GM12874 (cell line): ENCODE results near the gene CEP128.

Experiments
- CTCF ChIP-seq: IDR thresholded peaks from 2 replicates; pipeline ENCODE4 v1.5.1; 2011; ENCODE audit warnings: low read depth, mild to moderate bottlenecking, control low read depth, low read length, moderate library complexity; ENCODE audit not compliant: insufficient read depth

CEP128 gene

DNA sequence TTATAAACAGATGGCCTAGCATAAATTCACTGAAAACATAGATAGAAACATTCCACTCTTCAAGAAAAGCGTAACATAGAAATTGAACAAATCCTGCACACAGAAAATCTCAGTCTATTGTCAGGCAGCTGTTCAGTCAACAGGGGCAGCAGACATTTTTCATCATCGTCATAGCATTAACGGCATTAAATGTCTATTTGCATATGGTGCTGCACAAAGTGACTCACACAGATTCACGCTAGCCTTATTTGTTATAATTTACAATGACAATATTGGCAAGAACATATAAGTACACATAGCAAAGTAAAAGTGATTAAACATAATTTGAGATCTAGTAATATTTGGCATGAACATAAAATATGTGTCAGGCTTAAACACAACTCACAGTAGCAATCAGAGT, 95.7 kb downstream of the CEP128 start:
- no peak for TF ChIP-seq CTCF

DNA sequence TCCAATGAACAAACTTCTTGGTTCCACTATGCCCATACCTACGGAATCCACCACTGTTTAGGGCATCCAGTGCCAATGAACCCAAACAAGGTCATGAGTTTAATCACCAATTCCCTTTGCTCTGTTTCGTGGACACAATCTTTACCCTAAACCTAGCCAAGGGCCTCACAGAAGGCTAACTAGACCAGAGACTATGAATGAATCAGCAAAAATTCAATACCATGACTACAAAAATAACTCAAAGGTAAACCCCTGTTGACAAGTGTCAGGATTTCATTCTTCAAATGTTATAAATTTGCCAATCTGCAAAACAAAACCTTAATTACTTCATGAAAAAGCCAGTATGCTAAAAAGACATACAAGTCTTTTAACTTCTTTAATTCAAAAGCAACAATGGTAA, 96.7 kb downstream of the CEP128 start:
- no peak for TF ChIP-seq CTCF

- TF ChIP-seq CTCF: no peak
Measured at GRCh38 chr14:80839743-80840142, 101.8 kb downstream of the CEP128 start.

GRCh38 chr14:80809663-80810062, 131.9 kb downstream of the CEP128 start:
- no peak for TF ChIP-seq CTCF

DNA sequence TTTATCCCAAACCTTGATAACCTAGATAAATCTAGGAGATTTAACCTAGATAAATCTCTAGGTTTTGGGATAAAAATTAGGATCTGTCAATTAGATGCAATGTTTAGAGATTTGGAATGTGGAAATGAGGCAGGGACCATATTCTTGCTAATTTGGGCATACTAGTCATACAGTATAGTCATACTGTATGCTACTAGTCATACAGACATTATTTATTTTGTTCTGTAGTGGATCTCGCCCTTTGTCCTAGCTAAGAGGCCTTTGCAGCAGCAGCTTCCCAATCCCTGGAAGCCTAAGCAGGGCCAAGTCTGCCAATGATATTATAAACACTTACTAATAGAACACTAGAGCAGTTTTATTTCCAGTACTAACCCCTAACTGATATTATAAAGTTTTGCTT, 136.4 kb downstream of the CEP128 start:
- TF ChIP-seq CTCF: no peak

- no peak for TF ChIP-seq CTCF
Measured at GRCh38 chr14:80798878-80799277, 142.7 kb downstream of the CEP128 start.

GRCh38 chr14:80798211-80798610, 143.3 kb downstream of the CEP128 start:
- TF ChIP-seq CTCF: no peak

GRCh38 chr14:80792771-80793170, 148.8 kb downstream of the CEP128 start:
- no peak for TF ChIP-seq CTCF
